ENCODE measurements around the gene HDAC4.

The HDAC4 gene

GRCh38 chr2:239114119-239114581, 286.7 kb downstream of the HDAC4 start:
- DNase-seq: no peak
- H3K27ac Mint-ChIP-seq: peak overlapping the region; percentile 58
- H3K4me3 Mint-ChIP-seq: no peak overlapping the region
- no peaks in the 10 kb centered on the region for H3K9me3 Mint-ChIP-seq
- H3K27me3 Mint-ChIP-seq: peaks cover 4% of the 10 kb centered on the region
- CTCF ChIA-PET: no interaction called here
- peaks cover 18% of the 10 kb centered on the region for H3K4me1 Mint-ChIP-seq
- peaks cover 23% of the 10 kb centered on the region for H3K36me3 Mint-ChIP-seq

GRCh38 chr2:239113615-239114014, 287.2 kb downstream of the HDAC4 start:
- Mint-ChIP-seq H3K9me3 (no peaks in the 10 kb centered on the region), H3K4me3 (no peak overlapping the region), H3K27ac (no peak overlapping the region), H3K36me3 (peaks cover 23% of the 10 kb centered on the region), H3K27me3 (peaks cover 4% of the 10 kb centered on the region), H3K4me1 (peaks cover 13% of the 10 kb centered on the region)
- DNase-seq: no peak
- CTCF ChIA-PET: no interaction called here

- peaks cover 4% of the 10 kb centered on the region for H3K27me3 Mint-ChIP-seq
- H3K27ac Mint-ChIP-seq: no peak overlapping the region
- DNase-seq: no peak
- CTCF ChIA-PET: no interaction called here
- H3K4me3 Mint-ChIP-seq: no peak overlapping the region
- H3K36me3 Mint-ChIP-seq: peaks cover 23% of the 10 kb centered on the region
- peaks cover 8% of the 10 kb centered on the region for H3K4me1 Mint-ChIP-seq
- no peaks in the 10 kb centered on the region for H3K9me3 Mint-ChIP-seq
Observed at GRCh38 chr2:239113171-239113570, 287.6 kb downstream of the HDAC4 start.

- CTCF ChIA-PET: no interaction called here
- H3K4me1 Mint-ChIP-seq: peaks cover 4% of the 10 kb centered on the region
- no peaks in the 10 kb centered on the region for H3K9me3 Mint-ChIP-seq
- peaks cover 21% of the 10 kb centered on the region for H3K36me3 Mint-ChIP-seq
- DNase-seq: no peak
- no peak overlapping the region for H3K27ac Mint-ChIP-seq
- H3K27me3 Mint-ChIP-seq: peaks cover 4% of the 10 kb centered on the region
- no peak overlapping the region for H3K4me3 Mint-ChIP-seq
Observed at GRCh38 chr2:239112127-239112774, 288.6 kb downstream of the HDAC4 start.

GRCh38 chr2:239111401-239112100, 289.3 kb downstream of the HDAC4 start:
- H3K27me3 Mint-ChIP-seq: peaks cover 4% of the 10 kb centered on the region
- no peaks in the 10 kb centered on the region for H3K4me1 Mint-ChIP-seq
- DNase-seq: no peak
- H3K27ac Mint-ChIP-seq: no peak overlapping the region
- no peak overlapping the region for H3K4me3 Mint-ChIP-seq
- CTCF ChIA-PET: no interaction called here
- H3K9me3 Mint-ChIP-seq: no peaks in the 10 kb centered on the region
- peaks cover 24% of the 10 kb centered on the region for H3K36me3 Mint-ChIP-seq

- H3K27me3 Mint-ChIP-seq: no peaks in the 10 kb centered on the region
- H3K4me1 Mint-ChIP-seq: no peaks in the 10 kb centered on the region
- no peaks in the 10 kb centered on the region for H3K9me3 Mint-ChIP-seq
- CTCF ChIA-PET: no interaction called here
- peaks cover 17% of the 10 kb centered on the region for H3K36me3 Mint-ChIP-seq
- DNase-seq: no peak
- H3K27ac Mint-ChIP-seq: no peak overlapping the region
- no peak overlapping the region for H3K4me3 Mint-ChIP-seq
Observed at GRCh38 chr2:239110595-239111048, 290.2 kb downstream of the HDAC4 start.

- CTCF ChIA-PET: no interaction called here
- H3K27me3 Mint-ChIP-seq: no peaks in the 10 kb centered on the region
- H3K36me3 Mint-ChIP-seq: peaks cover 16% of the 10 kb centered on the region
- H3K4me1 Mint-ChIP-seq: no peaks in the 10 kb centered on the region
- H3K9me3 Mint-ChIP-seq: no peaks in the 10 kb centered on the region
- H3K27ac Mint-ChIP-seq: no peak overlapping the region
- no peak for DNase-seq
- H3K4me3 Mint-ChIP-seq: no peak overlapping the region
Observed at GRCh38 chr2:239109928-239110545, 290.8 kb downstream of the HDAC4 start.

- H3K36me3 Mint-ChIP-seq: peaks cover 20% of the 10 kb centered on the region
- no peak for DNase-seq
- H3K9me3 Mint-ChIP-seq: no peaks in the 10 kb centered on the region
- H3K27me3 Mint-ChIP-seq: no peaks in the 10 kb centered on the region
- H3K27ac Mint-ChIP-seq: no peak overlapping the region
- H3K4me1 Mint-ChIP-seq: no peaks in the 10 kb centered on the region
- CTCF ChIA-PET: no interaction called here
- H3K4me3 Mint-ChIP-seq: no peak overlapping the region
Observed at GRCh38 chr2:239109041-239109927, 291.5 kb downstream of the HDAC4 start.

- H3K36me3 Mint-ChIP-seq: peaks cover 22% of the 10 kb centered on the region
- no peak for DNase-seq
- no peaks in the 10 kb centered on the region for H3K4me1 Mint-ChIP-seq
- H3K27me3 Mint-ChIP-seq: no peaks in the 10 kb centered on the region
- CTCF ChIA-PET: no interaction called here
- no peak overlapping the region for H3K4me3 Mint-ChIP-seq
- no peak overlapping the region for H3K27ac Mint-ChIP-seq
- no peaks in the 10 kb centered on the region for H3K9me3 Mint-ChIP-seq
Observed at GRCh38 chr2:239108459-239108858, 292.4 kb downstream of the HDAC4 start.

- Mint-ChIP-seq H3K27me3 (no peaks in the 10 kb centered on the region), H3K27ac (no peak overlapping the region), H3K4me3 (no peak overlapping the region), H3K36me3 (peaks cover 22% of the 10 kb centered on the region), H3K4me1 (no peaks in the 10 kb centered on the region), H3K9me3 (no peaks in the 10 kb centered on the region)
- no peak for DNase-seq
- CTCF ChIA-PET: no interaction called here
Observed at GRCh38 chr2:239107936-239108335, 292.9 kb downstream of the HDAC4 start.

- no peak for DNase-seq
- Mint-ChIP-seq H3K36me3 (peaks cover 25% of the 10 kb centered on the region), H3K4me1 (no peaks in the 10 kb centered on the region), H3K27me3 (no peaks in the 10 kb centered on the region), H3K4me3 (no peak overlapping the region), H3K9me3 (no peaks in the 10 kb centered on the region), H3K27ac (no peak overlapping the region)
- CTCF ChIA-PET: no interaction called here
Observed at GRCh38 chr2:239106966-239107365, 293.9 kb downstream of the HDAC4 start.

- no peaks in the 10 kb centered on the region for H3K9me3 Mint-ChIP-seq
- H3K4me1 Mint-ChIP-seq: no peaks in the 10 kb centered on the region
- CTCF ChIA-PET: no interaction called here
- no peak for DNase-seq
- no peak overlapping the region for H3K4me3 Mint-ChIP-seq
- peaks cover 24% of the 10 kb centered on the region for H3K36me3 Mint-ChIP-seq
- H3K27ac Mint-ChIP-seq: no peak overlapping the region
- H3K27me3 Mint-ChIP-seq: no peaks in the 10 kb centered on the region
Observed at GRCh38 chr2:239106314-239106908, 294.4 kb downstream of the HDAC4 start.

GRCh38 chr2:239105234-239105633, 295.6 kb downstream of the HDAC4 start:
- Mint-ChIP-seq H3K27ac (no peak overlapping the region), H3K36me3 (peaks cover 27% of the 10 kb centered on the region), H3K4me3 (no peak overlapping the region), H3K4me1 (no peaks in the 10 kb centered on the region), H3K27me3 (no peaks in the 10 kb centered on the region), H3K9me3 (no peaks in the 10 kb centered on the region)
- no peak for DNase-seq
- CTCF ChIA-PET: no interaction called here

- Mint-ChIP-seq H3K27ac (no peak overlapping the region), H3K4me3 (no peak overlapping the region), H3K36me3 (peaks cover 30% of the 10 kb centered on the region), H3K9me3 (no peaks in the 10 kb centered on the region), H3K27me3 (no peaks in the 10 kb centered on the region), H3K4me1 (no peaks in the 10 kb centered on the region)
- no peak for DNase-seq
- CTCF ChIA-PET: no interaction called here
Observed at GRCh38 chr2:239104800-239105199, 296.0 kb downstream of the HDAC4 start.
